Activated CD4-positive, alpha-beta T cell treated with anti-CD3 and anti-CD28 coated beads, Interleukin-10, Interleukin-2, amounts not matched to agents 100 ng/mL and 50 ng/mL, durations not matched to agents 16 hours and 8 hours (primary cell): ENCODE results near the gene HAUS7.

Source experiments
- DNase-seq: peaks from one replicate; pipeline ENCODE4 v3.0.0-alpha.2; 2020

HAUS7 gene

DNA sequence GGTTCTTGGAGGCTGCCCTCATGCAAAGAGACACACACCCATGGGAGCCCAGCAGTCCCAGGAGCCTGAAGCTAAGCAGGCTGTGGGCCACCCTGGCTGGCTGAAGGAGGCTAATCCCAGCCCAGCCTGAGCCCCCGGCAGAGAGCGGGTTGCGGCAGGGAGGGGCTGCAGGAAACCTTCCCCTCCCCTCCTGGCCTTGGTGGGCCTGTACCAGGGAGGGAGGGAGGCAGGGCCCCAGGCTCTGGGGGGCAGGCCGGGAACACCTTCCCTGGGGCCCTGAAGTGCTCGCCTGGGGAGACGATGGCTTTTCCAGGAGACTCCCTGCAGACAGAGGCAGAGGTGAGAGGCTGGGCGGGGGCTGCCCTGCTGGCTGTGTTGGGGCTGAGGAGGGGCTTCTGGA lies 28.1 kb upstream of the HAUS7 start:
- DNase-seq: no peak

DNA sequence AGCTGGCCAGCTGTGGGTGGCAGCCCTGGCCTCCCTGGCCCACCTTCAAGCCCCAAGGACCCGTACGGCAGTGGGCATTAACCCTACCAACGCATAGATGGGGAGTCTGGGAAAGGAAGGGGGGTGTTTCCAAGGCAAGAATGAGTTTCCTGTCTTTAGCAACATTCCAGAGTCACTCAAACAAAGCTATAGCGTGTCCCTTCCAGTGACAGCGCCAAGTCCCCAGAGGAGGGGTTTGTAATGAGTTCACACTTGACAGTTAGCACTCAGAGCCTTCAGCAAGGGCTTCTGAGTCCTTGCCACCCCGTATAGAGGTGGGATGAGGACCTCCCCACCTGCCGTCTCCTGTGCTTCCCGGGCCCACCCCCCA lies 26.2 kb upstream of the HAUS7 start:
- DNase-seq: no peak

DNA sequence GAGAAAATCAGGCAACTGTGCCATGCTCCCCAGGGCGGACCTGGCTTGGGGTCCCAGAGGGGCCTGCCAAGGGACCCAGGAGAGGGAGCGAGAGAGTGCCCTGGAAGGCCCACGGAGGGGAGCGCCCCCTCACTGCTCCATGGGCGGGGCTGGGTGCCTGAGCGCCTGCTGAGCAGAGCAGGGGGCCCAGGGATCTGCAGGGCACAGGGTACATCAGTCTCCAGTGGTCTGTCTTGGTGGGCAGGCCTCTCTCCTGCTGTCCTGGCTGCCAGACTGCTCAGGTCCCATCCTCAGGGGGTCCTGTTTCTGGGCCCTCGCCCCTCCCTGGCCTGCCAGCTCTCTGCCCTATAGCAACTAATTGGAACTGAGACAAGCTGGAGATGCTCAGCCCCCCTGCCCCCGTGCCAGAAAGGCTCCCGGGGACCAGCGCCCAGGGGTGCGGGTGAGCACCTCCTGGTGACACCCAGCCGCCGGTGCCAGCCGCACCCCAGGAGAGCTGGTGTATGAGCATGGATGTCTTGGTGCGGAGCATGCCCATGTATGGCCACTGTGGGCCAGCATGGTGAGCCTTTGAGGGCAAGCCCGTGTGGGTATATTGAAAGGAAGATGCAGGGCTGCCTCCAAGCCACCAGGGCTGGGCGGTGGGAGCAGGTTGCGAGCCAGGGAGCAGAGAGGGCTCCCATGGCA lies 25.7 kb upstream of the HAUS7 start:
- no peak for DNase-seq

DNA sequence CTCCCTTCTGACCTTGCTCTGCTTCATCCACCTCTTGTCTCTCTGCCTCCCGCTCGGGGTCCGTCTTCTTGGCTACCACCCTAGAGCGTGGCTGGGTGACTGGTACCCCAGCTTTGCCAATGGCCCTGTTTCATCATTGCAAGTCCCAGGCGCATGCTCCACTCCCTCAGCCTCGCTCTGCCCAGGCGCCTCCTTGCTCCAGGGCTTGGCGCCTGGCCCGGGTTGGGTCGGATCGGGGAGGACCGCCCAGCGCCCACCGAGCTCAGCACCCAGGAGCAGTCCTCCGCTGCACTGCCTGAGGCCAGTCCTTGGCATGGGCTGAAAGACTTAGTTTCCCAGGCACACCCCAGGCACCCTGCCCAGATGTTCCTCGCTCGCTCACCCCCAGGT lies 25.0 kb upstream of the HAUS7 start:
- DNase-seq: no peak

DNA sequence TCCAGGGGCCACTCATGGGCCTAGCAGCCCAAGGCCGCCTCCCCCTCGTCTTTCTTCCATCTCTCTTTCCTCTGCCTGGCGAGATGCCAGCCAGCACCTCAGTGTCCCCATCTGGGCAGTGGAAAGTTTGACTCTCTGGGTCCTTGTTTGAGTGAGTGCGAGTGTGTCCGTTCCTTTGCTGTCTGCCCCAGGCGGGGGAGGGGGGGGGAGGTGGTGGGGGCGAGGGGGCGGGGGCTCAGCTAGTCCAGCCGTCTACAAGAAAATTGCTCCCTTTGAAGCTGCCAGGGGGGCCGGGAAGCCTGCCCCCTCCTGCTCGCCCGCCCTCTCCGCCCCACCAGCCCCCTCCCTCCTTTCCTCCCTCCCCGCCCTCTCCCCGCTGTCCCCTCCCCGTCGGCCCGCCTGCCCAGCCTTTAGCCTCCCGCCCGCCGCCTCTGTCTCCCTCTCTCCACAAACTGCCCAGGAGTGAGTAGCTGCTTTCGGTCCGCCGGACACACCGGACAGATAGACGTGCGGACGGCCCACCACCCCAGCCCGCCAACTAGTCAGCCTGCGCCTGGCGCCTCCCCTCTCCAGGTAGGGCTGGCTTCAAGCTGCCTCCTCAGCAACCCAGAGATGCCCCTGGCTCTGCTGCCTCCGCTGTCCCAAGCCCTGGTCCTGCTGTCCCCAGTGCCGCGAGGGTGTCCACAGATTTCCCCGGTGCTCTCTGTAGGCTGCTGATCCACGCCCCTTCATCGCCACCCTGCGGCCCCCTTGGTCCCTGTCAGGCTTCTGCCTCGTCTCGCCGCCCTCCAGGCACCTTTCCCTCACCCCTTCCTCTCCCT lies 24.4 kb upstream of the HAUS7 start, which contains the start of gene BGN:
TSS of gene BGN (plus strand) at position 440 of the 821 bp plus-strand sequence. CDS start 9,652 bp downstream, outside the sequence.
- DNase-seq: no peak

DNA sequence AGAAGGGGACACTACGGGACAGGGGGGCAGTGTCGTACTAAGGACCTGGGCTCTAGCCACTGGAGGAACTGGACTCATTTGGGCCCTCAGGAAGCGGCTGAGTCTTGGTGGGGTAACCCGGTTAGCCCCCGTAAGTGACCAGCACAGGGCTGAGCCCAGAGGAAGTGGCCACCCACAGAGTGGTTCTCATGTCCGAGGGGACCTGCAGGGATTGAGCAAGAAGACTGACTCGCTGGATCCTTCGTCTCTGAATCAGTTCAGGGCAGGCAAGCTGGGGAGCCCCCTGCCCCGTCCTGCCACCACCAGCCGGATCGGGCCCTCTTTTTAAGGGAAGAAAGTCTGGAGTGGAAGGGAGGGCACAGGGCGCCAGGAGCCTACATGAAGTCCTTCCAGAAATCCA lies 23.7 kb upstream of the HAUS7 start:
- no peak for DNase-seq

DNA sequence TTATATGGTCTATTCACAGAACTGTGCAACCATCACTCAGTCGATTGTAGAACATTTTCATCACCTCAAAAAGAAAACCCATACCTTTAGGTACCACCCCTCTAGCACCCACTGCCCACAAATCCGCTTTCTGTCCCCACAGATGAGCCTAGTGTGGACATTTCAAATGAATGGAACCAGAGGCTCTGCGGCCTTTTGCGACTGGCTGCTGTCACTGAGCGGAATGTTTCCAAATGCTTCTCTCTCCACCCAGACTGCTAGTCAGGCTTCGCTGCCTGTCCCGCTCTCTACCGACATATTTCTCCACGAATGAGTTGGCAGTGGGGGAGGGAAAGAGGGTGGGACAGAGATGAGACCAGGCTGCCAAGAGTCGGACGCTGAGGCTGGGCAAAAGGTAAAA lies 22.7 kb upstream of the HAUS7 start:
- DNase-seq: no peak

DNA sequence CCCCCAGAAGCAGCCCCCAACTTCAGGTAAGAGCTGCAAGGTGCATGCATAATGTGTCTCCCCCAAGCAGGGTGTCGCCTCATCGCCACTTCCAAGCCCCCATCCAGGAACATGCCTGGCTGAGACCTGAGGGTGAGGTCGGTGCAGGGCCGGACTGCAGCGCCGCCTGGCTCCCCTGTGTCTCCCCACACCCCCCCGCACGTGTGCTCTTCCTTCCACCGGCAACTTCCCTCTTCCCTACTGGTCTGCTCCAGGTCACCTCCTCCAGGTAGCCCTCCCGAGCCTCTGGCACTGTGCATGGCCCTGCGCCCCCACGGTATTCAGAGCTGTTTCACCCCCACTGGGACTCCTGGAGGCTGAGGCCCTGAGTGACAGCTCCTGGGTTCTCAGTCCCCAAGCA lies 22.2 kb upstream of the HAUS7 start:
- no peak for DNase-seq

DNA sequence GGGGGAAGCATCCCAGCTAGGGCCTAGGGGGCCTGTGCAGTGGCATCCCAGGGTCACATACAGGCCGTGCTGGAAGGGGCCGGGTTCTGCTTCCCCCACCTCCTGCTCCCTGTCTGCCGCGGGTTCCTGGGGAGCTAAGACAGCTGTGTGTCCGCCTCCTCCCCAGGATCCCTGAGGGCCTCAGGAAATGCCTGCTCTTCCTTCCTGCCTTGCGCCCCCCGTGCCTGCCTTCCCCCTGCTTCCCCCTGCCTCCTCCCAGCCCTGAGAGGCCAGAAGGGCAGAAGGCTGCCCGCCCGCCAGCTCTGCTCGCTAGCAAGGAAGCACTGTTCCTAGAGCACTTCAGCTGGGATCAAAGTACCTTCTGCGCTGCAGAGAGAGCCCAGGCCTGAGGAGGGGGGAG lies 21.5 kb upstream of the HAUS7 start:
- DNase-seq: no peak

DNA sequence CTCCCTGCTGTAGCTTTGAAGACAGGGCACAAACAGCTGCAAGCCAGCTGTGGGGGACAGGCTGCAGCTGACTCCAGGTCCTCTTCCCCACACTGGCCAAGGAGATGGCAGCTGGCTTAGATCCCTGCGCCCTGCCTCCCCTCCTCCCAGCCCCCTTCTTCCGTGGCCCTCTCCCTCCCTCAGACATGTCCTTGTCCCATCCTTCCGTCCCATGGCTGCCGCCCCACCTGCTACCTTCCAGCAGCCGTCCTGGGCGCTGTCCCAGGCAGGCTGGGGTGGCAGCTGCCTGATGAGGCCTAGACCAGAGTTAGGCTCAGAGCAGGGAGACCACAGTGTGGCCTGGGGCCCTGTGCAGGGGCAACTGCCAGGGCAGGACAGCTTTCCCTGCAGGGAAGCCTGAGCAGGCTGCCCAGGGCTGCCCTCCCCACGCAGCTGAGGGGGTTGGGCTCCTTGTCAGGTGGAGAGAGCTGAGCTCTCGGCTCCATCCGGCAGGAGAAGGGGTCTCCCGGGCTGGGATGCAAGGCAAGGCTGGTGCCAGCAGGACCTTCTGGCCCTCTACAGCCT lies 21.1 kb upstream of the HAUS7 start:
- DNase-seq: no peak

DNA sequence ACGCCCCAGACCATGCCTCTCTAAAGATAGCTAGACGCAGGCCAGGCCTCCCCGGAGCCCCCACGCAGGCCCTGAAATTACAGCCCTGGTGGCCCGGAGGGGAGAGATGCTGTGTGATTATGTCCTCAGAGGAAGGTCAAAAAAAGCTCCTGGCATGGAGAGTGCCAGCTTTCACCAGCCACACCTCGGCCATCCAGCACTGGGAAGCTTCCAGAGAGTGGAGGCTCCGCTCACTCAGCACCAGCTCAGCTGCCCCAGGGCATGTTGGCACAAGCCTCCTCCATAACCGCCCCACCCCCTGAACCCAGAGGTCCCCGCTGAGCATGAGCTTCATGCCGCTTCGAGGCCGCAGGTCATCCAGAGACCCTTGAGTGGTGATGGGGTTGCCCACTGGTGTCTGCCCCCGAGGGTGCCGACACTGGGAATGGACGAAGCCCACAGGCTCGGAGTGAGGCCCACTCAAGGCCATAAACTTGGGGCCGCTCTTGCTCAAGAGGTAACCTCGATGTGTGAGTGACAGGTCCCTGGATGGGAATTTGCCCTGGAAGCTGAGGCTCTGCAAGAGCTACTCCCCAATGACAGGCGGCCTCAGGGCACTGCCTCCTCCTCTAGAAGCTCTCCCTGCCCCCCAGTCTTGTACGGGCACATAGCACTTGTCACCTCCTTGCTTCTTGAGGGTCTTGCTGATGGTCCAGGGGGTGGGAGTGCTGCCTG lies 20.0 kb upstream of the HAUS7 start:
- no peak for DNase-seq

DNA sequence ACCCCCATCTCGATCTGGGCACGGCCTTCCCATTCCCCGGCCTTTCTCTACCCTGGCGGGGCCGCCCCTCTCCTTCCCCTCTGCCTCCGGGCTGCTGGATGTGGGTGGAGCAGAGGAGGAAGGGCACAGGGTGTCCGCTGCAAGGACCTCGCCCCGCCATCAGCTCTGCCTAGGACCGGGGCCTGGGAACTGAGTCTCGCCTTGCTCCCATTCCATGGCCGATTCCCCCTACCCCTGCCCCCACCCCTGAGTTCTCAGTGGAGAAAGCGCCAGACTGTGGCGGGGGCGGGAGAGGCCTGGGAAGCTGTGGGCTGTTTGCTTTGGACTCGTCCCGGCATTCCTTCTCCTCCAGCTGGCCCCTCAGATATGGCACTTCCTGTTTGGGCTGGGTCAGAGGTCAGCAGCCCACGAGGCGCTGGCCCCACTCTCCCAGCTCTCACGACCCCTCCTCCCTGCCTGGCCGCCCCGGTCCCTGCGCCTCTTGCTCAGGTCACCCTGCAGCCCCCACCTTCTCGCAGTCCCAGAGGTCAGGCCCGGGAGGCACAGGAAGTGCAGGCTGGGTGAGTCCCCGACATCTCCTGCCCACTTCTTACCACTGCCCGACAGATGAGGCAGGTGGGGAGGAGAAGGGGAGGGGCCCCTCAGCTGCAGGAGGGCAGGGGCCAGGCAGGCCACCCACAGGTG lies 18.0 kb upstream of the HAUS7 start:
- DNase-seq: no peak

DNA sequence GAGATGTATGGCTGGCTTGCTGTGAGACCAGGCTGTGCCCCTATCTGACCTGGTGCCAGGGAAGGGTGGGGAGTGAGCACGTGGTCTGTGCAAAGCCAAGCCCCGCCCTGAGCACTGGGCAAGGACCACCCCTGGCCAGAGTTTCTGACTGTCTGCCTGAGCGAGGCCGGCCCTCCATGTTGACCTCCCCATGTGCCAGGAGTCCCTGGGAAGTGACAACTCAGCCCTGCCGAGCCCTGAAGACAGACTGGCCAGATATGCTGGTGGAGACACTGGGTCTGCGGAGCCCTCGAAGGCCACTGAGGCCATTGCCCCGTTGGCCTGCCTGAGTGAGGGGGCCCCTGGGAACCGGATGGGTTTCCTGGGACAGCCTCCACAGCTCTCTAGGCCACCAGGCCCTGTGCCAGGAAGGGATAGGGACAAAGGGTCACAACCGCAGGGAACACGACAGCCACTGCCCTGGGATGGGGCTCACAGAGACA lies 17.3 kb upstream of the HAUS7 start:
- no peak for DNase-seq

DNA sequence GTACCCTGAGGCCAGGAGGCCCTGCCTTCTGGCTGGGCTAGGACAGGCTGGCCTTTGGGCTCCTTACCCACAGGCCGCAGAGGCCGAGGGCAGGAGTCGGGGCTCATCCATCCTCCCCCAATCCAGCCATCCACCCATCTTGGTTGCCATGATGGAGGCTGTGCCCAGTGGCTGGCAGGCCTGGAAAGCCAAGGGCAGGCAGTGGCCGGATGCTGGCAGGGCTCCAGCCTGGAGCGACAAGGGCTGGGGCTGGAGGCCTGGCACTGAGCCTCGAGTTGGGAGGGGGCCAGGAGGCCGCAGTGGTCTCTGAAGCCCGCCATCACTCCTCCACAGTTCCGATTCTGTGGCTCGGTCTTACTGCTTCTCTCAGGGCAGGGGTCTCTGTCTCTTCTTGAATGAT lies 15.8 kb upstream of the HAUS7 start:
- no peak for DNase-seq

DNA sequence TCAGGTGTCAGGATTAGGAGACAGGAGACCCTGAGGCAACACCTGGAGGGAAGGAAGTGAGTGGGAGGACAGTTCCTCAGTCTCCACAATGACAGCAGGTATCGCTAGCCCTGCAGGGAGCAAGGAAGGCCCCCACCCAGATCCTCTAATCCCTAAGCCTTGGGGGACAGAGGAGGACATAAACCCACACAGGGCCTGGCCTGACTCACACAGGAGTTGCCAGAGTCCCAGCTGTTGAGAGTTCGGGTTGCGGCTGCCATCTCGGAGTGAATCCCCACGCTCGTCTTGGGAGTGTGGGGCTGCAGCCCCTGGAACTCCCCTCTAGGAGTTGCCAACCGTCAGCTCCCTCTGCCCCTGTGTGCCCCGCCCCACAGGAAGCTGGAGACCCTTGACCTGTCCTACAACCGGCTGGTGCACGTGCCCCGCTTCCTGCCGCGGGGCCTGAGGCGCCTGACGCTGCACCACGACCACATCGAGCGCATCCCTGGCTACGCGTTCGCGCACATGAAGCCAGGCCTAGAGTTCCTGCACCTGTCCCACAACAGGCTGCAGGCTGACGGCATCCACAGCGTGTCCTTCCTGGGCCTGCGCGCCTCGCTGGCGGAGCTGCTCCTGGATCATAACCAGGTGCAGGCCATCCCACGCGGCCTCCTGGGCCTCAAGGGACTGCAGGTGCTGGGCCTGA lies 15.2 kb upstream of the HAUS7 start:
- DNase-seq: no peak

DNA sequence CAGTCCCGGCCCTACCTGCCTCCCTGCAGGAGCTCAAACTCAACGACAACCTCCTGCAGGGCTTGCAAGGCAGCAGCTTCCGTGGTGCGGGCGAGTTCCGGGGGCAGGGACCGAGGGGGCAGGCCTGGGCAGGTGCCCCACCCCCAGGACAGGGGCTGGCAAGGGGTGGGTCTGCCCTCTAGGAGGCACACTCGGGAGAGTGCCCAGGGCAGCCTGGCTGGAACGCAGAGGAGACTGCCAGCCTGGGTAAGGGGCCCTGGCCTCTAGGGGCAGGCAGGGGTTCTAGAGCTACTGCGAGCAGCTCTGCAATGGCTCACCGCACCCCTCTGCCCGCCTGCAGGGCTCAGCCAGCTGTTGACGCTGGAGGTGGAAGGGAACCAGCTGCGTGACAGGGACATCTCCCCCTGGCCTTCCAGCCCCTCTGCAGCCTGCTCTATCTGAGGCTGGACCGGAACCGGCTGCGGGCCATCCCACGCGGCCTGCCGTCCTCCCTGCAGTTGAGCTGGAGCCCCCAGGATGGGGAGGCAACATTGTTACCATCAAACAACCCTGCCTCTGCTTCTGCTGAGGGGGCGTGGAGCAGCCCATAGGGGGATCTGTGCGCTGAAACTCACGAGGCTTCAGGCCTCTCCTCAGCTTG lies 12.1 kb upstream of the HAUS7 start:
- no peak for DNase-seq

DNA sequence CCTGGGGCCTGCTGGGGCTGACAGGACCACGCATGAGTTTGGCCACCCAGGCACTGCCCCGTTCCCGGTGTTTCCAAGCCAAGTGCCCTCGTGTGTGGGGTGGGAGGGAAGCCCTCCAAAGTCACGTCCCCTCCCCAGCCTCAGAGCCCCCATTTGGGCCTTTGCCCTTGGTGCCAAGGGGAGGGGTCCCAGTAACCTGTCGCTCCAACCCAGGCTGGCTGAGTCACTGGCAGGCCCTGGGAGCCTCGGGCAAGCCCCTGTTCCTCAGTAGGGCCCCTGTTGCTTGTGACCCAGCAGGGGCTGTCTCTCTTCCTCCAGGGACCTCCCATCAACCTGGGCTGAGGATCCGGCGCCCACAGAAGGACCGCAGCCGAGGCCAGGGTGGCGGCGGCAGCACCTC lies 10.7 kb upstream of the HAUS7 start:
- DNase-seq: no peak

DNA sequence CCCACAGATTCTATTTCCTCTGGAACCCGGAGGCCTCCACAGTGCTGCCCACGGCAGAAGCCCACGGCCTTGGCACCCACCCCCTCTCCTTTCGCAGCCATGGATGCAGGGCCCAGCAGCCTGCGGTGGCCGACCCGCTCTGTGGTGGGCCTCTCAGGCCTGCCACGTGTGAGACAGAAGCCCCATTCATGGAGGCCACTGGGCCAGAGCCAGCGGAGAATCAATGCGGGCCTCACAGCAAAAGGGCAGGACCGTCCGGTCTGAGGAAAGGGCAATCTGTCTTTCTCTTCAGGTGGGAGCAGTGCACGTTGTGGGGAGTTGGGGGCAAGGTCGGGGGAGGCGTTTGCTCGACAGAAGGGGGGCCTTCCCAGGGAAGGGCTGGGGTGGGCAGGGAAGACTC lies 8.4 kb upstream of the HAUS7 start:
- no peak for DNase-seq

DNA sequence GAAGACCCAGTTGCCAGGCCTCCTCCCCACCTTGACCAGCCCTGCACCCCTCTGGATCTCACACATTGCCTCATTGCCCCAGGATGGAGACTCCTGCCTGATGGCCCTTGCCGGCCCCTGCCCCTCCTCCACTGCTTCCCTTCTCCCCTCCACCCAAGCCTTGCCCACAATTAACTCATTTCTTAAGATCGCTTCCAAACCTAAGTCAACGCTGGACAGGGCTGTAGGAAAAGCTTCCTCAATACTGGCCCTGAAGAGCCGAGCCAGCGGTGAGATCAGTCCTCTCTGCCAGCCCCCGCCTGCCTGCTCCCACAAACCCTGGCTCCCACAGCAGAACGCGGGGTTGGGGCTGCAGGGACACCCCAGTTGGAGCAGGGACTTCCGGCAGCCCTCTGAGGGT lies 7.5 kb upstream of the HAUS7 start:
- DNase-seq: no peak

DNA sequence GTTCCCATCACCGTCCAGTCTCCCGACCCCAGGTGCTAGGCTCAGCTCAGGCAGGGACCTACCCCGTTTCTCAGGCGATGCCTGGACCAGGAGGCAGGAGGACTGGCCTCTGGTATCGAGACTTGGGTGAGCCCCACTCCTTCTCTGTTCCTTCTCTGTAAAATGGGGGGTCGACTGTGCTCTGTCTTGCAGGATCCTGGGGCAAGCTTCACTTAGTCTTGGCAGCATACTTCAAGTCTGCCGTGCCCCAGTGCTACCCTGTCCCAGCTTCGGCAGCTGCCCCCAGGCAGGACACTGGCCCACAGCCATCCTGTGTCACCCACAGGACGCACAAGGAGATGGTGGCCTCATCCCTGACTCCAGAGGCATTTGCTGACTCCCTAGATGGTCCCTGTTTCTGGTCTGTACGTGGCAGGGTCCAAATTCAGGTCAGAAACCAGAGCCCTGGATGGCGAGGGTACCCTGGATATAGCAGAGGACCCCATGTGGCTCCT lies 7.0 kb upstream of the HAUS7 start:
- DNase-seq: no peak

DNA sequence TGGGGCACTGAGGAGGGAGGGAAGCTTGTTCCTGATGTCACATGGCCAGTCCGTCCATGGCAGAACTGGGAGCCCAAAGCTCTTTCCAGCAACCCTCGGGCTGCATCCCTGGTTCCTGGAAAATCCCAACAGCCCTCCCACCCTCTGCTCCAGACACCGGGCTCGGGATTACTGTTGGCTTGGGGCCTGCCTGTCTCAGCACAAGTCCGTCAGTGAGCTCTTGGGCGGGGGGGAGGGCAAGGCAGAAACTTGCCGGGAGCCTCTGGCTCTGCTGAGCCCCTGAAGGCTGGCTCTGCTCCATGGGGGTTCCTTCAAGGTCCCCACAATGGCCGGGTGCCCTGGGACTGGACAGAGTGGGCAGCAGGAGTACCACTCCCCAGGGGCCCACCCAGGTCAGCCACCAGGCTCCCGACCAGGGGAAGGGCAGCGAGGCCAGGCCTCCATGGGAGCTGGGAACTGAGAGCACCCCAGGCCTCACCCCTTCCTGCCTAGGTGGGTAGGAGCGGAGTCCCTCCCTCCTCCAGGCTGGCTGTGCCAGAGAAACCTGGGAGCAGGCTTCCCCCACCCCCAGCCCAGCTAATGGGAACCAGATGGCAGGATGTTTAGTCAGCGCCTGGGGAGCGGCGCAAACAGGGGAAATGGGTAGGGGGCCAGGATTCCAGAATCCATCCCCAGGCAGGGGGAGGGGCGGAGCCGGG lies 6.4 kb upstream of the HAUS7 start:
- no peak for DNase-seq
